GM12878 (cell line): ENCODE data around the gene ATXN1. TPM values are rescaled to one million over a fixed set of nuclear protein-coding genes. Genes with fewer than 3 reads are reported as not detected.

ENCODE experiments used
- ATAC-seq: fragments of 200-7000 bp; cut with Tn5 transposase; 3 replicates; pipeline ENCODE4 v1.9.1; 2020; ENCODE audit warnings: mild to moderate bottlenecking, moderate library complexity
- BruUV-seq: library from RNA; stranded (reverse); fragments of 400-500 nt; replicated peaks from 2 replicates; lab custom pipeline; 2021; lab: Mats Ljungman, UMichigan
- CTCF ChIA-PET: fragments of 300-600 bp; sonication (Branson Sonifier 250); formaldehyde crosslinking; extraction: SDS; loops from one replicate; lab custom pipeline; 2021; ENCODE audit warnings: inconsistent platforms; lab: Yijun Ruan, JAX
- POLR2A ChIA-PET: fragments of 350-600 bp; formaldehyde crosslinking; extraction: SDS; loops from one replicate; lab custom pipeline; 2021; ENCODE audit warnings: inconsistent platforms; lab: Charles Lee
- RAD21 ChIA-PET: fragments of 300-600 bp; sonication (Branson Sonifier 250); formaldehyde crosslinking; loops from one replicate; lab custom pipeline; 2023; ENCODE audit warnings: antibody characterized with exemption; ENCODE audit not compliant: unreplicated experiment; lab: Charles Lee
- SMC1A ChIA-PET: fragments of 300-600 bp; sonication (Branson Sonifier 250); formaldehyde crosslinking; loops from one replicate; lab custom pipeline; 2023; ENCODE audit not compliant: unreplicated experiment, uncharacterized antibody; lab: Charles Lee
- DNase-seq: peaks from one replicate; pipeline ENCODE4 v3.0.0-alpha.2; 2011; ENCODE audit warnings: low read depth, low spot score
- FAIRE-seq: peaks from 3 replicates; lab custom pipeline; 2011; peaks lifted over from hg19 to GRCh38; lab: Jason Lieb, UNC
- H2AFZ ChIP-seq: 2 replicates; pipeline ENCODE4 v1.6.0; 2011; ENCODE audit warnings: low read depth, low read length, control low read depth; ENCODE audit not compliant: control insufficient read depth
- H3K27ac ChIP-seq: 2 replicates; pipeline ENCODE4 v1.5.1; 2011; ENCODE audit warnings: control low read depth; ENCODE audit not compliant: control insufficient read depth, insufficient read depth
- H3K27me3 ChIP-seq, 2 experiments: replicated peaks in 1 of 2; 2 replicates each; pipeline versions ENCODE4 v1.6.0 to v1.6.1; 2011; ENCODE audit warnings: low read length in 1 of 2; ENCODE audit not compliant: control insufficient read depth in 2 of 2, insufficient read depth in 2 of 2
- H3K36me3 ChIP-seq, 2 experiments: 2 replicates each; pipeline ENCODE4 v1.5.1; 2011; ENCODE audit warnings: low read length in 1 of 2; ENCODE audit not compliant: control insufficient read depth in 2 of 2, insufficient read depth in 2 of 2
- H3K4me1 ChIP-seq: 2 replicates; pipeline ENCODE4 v1.6.1; 2011; ENCODE audit warnings: mild to moderate bottlenecking, low read length, moderate library complexity, mixed read lengths; ENCODE audit not compliant: control insufficient read depth, insufficient read depth
- H3K4me2 ChIP-seq: 2 replicates; pipeline ENCODE4 v1.6.0; 2011; ENCODE audit warnings: control low read depth; ENCODE audit not compliant: control insufficient read depth, insufficient read depth
- H3K4me3 ChIP-seq: fragments of 200-600 bp; sonication (generic); 2 replicates; pipeline ENCODE4 v1.5.1; 2016
- H3K79me2 ChIP-seq: 2 replicates; pipeline ENCODE4 v1.6.0; 2011; ENCODE audit warnings: low read length; ENCODE audit not compliant: control insufficient read depth, insufficient read depth
- H3K9ac ChIP-seq: 2 replicates; pipeline ENCODE4 v1.8.0; 2011; ENCODE audit warnings: low read length, control low read depth, mixed read lengths; ENCODE audit not compliant: control insufficient read depth, insufficient read depth
- H3K9me3 ChIP-seq: replicated peaks from 3 replicates; pipeline ENCODE4 v1.5.1; 2011; ENCODE audit warnings: mild to moderate bottlenecking, low read length; ENCODE audit not compliant: control insufficient read depth, insufficient read depth
- H4K20me1 ChIP-seq: 2 replicates; pipeline ENCODE4 v1.6.0; 2011; ENCODE audit not compliant: control insufficient read depth, insufficient read depth
- CBX3 ChIP-seq: fragments of 200-600 bp; sonication (generic); IDR thresholded peaks from 2 replicates; pipeline ENCODE4 v1.6.1; 2016; ENCODE audit warnings: low read depth, borderline replicate concordance
- CTCF ChIP-seq, 3 experiments: IDR thresholded peaks in 2 of 3; conservative IDR thresholded peaks in 1 of 3; 2 replicates each; pipeline ENCODE4 v1.5.1; 2011; ENCODE audit warnings: low read depth in 3 of 3, low read length in 3 of 3, mild to moderate bottlenecking in 3 of 3, control low read depth in 2 of 3, moderate library complexity in 2 of 3, inconsistent platforms in 1 of 3, mixed read lengths in 1 of 3; ENCODE audit not compliant: control insufficient read depth in 2 of 3, insufficient read depth in 1 of 3; ENCODE audit errors: extremely low read depth in 1 of 3
- DPF2 ChIP-seq: fragments of 450-650 bp; IDR thresholded peaks from 2 replicates; pipeline ENCODE4 v1.6.1; 2017; ENCODE audit warnings: mild to moderate bottlenecking
- GATAD2B ChIP-seq: fragments of 450-650 bp; conservative IDR thresholded peaks from 2 replicates; pipeline ENCODE4 v1.6.1; 2017; ENCODE audit warnings: low read depth, mild to moderate bottlenecking, moderate library complexity
- MEF2B ChIP-seq: fragments of 450-650 bp; IDR thresholded peaks from 2 replicates; pipeline ENCODE4 v1.6.1; 2018; ENCODE audit warnings: mild to moderate bottlenecking, moderate library complexity; ENCODE audit not compliant: partially characterized antibody, poor library complexity, severe bottlenecking
- MTA3 ChIP-seq: IDR thresholded peaks from 2 replicates; pipeline ENCODE4 v1.6.1; 2012; ENCODE audit warnings: low read length, inconsistent platforms, borderline replicate concordance
- NRF1 ChIP-seq: conservative IDR thresholded peaks from 2 replicates; pipeline ENCODE4 v1.6.1; 2011; ENCODE audit warnings: mild to moderate bottlenecking, low read depth, low read length, improper control_type of control experiment
- PML ChIP-seq: IDR thresholded peaks from 2 replicates; pipeline ENCODE4 v1.6.1; 2012; ENCODE audit warnings: low read length, inconsistent platforms
- POLR2AphosphoS2 ChIP-seq: IDR thresholded peaks from 2 replicates; pipeline ENCODE4 v1.6.1; 2011; ENCODE audit warnings: low read depth, mild to moderate bottlenecking, low read length, improper control_type of control experiment, moderate library complexity
- RAD21 ChIP-seq: IDR thresholded peaks from 2 replicates; pipeline ENCODE4 v1.6.1; 2011; ENCODE audit warnings: mild to moderate bottlenecking, low read depth, low read length, moderate library complexity; ENCODE audit not compliant: insufficient read depth
- RCOR1 ChIP-seq: conservative IDR thresholded peaks from 2 replicates; pipeline ENCODE4 v1.6.1; 2012; ENCODE audit warnings: low read depth, low read length, improper control_type of control experiment
- RUNX3 ChIP-seq: IDR thresholded peaks from 2 replicates; pipeline ENCODE4 v1.6.1; 2012; ENCODE audit warnings: low read length, inconsistent platforms
- SMAD1 ChIP-seq: fragments of 450-650 bp; IDR thresholded peaks from 2 replicates; pipeline ENCODE4 v1.6.1; 2018; ENCODE audit warnings: mild to moderate bottlenecking, low read depth; ENCODE audit not compliant: partially characterized antibody
- SMAD5 ChIP-seq: IDR thresholded peaks from 2 replicates; pipeline ENCODE4 v1.6.1; 2016; ENCODE audit warnings: antibody characterized with exemption, low read depth
- STAT1 ChIP-seq: fragments of 450-650 bp; conservative IDR thresholded peaks from 2 replicates; pipeline ENCODE4 v1.6.1; 2014; ENCODE audit warnings: antibody characterized with exemption, mild to moderate bottlenecking
- WGBS: methylation state at CpG from one replicate; pipeline ENCODE4 v1.1.6; 2016; ENCODE audit warnings: low lambda C conversion rate; ENCODE audit not compliant: insufficient replicate concordance, insufficient coverage; ENCODE audit errors: missing lambda C conversion rate; 5-methylcytosine and 5-hydroxymethylcytosine counted together
- in situ Hi-C: fragments of 300-500 bp; cut with MboI; formaldehyde crosslinking; loops from 9 replicates; pipeline ENCODE4 v1.14.3; 2018; ENCODE audit warnings: mixed read lengths
- intact Hi-C: fragments of 100-400 bp; cut with micrococcal nuclease; formaldehyde crosslinking; loops from one replicate; pipeline ENCODE4 v1.14.2; 2022; ENCODE audit not compliant: unreplicated experiment
- polyA plus RNA-seq, 11 experiments: library from polyadenylated mRNA; depleted of rRNA in 4 of 11; unstranded in 6 of 11; stranded (reverse) in 5 of 11; fragments of >200 nt; fragmentation: Nextera tagmentation in 4 of 11; fragmentation: Illumina TruSeq in 1 of 11; extraction: Ambion mirVana in 4 of 11; extraction: Trizol in 1 of 11; gene quantifications; 1 replicate in 1 of 11; 2 replicates in 10 of 11; pipeline versions ENCODE4 v1.2.1 to v1.2.3, GENCODE V29; 2011 to 2016; ENCODE audit warnings: inconsistent platforms in 2 of 11, missing spikeins in 2 of 11, low read depth in 1 of 11
- total RNA-seq, 4 experiments: library from RNA; depleted of rRNA in 3 of 4; stranded (reverse); fragments of >200 nt in 3 of 4; fragmentation: Illumina TruSeq in 1 of 4; extraction: Trizol in 1 of 4; gene quantifications; 2 replicates each; pipeline versions ENCODE4 v1.2.1 to v1.2.3, GENCODE V29; 2013 to 2021
- TF ChIP-seq, protein P1 (sequence below): fragments of 450-650 bp; IDR thresholded peaks from 2 replicates; pipeline ENCODE4 v1.6.1; 2018; ENCODE audit warnings: mild to moderate bottlenecking, low read depth, moderate library complexity; ENCODE audit not compliant: partially characterized antibody
- TF ChIP-seq, protein P2 (sequence below): fragments of 450-650 bp; conservative IDR thresholded peaks from 2 replicates; pipeline ENCODE4 v1.6.1; 2017; ENCODE audit warnings: mild to moderate bottlenecking, moderate library complexity

Gene ATXN1
- total and polyA plus RNA-seq, 10 of the 15 experiments (the other 5 are each of a cell fraction or from before 2014, with no cell fraction given), result 12.2 to 51.2 (median 20.5) TPM

DNA sequence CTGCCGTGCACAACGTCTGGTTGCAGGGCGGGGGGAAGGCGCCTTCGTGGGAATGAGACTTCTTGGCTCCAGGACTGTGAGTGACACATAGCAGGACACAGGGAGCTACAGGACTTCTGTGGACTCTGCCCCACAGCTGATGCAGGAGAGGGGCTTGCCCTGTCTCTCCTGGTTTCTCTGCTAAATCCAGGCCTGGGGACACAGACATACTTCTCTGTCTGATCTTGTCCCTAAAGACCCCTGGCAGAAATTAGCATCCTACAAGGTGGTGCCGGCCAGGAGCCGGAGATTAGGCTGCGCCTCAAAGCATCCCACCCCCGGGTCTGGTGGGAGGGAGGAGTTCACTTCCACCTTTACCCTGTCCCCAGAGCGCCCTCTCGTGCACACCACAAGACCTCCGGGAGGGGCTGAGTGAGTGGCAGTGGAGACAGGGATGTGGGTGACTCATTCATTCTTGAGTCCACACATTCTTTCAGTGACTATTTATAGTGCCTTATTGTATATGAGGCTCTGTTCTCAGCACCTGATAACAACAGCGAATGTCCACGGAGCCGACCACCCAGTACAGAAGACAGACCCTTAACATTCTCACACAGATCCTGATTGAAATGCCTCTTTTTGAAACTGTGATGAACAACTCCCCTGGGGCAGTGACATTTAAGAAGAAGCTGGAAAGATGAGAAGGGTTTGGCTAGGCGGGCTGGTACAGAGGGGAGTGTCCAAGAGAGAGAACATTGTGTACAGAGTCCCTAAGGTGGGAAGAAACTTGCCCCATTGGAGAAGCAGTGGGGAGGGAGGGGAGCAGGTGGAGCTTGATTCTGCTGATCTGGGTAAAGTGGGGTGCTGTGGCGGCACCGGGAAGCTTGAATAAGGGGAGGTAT is 483.9 kb downstream of the ATXN1 start:
- Histone ChIP-seq H2AFZ (no peak overlapping the region), H3K9me3 (no peaks in the 10 kb centered on the region), H3K9ac (no peak overlapping the region), H3K27ac (no peak overlapping the region), H3K4me1 (no peaks in the 10 kb centered on the region), H3K4me2 (no peak overlapping the region), H3K79me2 (no peaks in the 10 kb centered on the region), H3K4me3 (no peak overlapping the region), H4K20me1 (no peaks in the 10 kb centered on the region), H3K36me3 (no peaks in the 10 kb centered on the region), H3K27me3 (no peaks in the 10 kb centered on the region; a peak in 2 of 4 replicates)
- POLR2A ChIA-PET, result no interaction called here
- RAD21 ChIA-PET, result interaction anchor here (1.2 kb wide), 1 partner anchor 47 kb away, joined by 3 read pairs; no protein-coding TSS in a partner anchor
- 76% methylated on average over 18 of the region's 18 CpGs for WGBS
- SMC1A ChIA-PET, result interaction anchor here (0.6 to 1.5 kb wide), 6 partner anchors 10 to 497 kb away, joined by 3 to 4 read pairs (median 3); no protein-coding TSS in a partner anchor
- CTCF ChIA-PET, result interaction anchor here (0.7 to 7.9 kb wide), 9 partner anchors 9 to 485 kb away, joined by 3 to 54 read pairs (median 4); no protein-coding TSS in a partner anchor
- DNase-seq (no peak), FAIRE-seq (no peak), ATAC-seq (peak; percentile 88)
- intact Hi-C loops, result no loop called here
- BruUV-seq, result no TSS peak
- in situ Hi-C loops, result no loop called here
- peak; percentile 51 for TF ChIP-seq RUNX3
- TF ChIP-seq STAT1, result no peak
- no peak for TF ChIP-seq DPF2
- TF ChIP-seq MEF2B, result peak; percentile 43
- TF ChIP-seq MTA3, result no peak
- TF ChIP-seq SMAD5, result no peak
- TF ChIP-seq GATAD2B, result no peak
- TF ChIP-seq POLR2AphosphoS2, result no peak
- TF ChIP-seq CTCF (IDR thresholded peaks at IDR 0.05 in 2 of 3, conservative IDR thresholded peaks at IDR 0.05 in 1 of 3; ENCODE audit: control insufficient read depth in 2 of 3, extremely low read depth in 1 of 3, insufficient read depth in 1 of 3, low read depth in 3 of 3, low read length in 3 of 3), result peak; percentile 34 to 39 (median 37); a peak in 4 of 6 replicates
- TF ChIP-seq, protein P1, sequence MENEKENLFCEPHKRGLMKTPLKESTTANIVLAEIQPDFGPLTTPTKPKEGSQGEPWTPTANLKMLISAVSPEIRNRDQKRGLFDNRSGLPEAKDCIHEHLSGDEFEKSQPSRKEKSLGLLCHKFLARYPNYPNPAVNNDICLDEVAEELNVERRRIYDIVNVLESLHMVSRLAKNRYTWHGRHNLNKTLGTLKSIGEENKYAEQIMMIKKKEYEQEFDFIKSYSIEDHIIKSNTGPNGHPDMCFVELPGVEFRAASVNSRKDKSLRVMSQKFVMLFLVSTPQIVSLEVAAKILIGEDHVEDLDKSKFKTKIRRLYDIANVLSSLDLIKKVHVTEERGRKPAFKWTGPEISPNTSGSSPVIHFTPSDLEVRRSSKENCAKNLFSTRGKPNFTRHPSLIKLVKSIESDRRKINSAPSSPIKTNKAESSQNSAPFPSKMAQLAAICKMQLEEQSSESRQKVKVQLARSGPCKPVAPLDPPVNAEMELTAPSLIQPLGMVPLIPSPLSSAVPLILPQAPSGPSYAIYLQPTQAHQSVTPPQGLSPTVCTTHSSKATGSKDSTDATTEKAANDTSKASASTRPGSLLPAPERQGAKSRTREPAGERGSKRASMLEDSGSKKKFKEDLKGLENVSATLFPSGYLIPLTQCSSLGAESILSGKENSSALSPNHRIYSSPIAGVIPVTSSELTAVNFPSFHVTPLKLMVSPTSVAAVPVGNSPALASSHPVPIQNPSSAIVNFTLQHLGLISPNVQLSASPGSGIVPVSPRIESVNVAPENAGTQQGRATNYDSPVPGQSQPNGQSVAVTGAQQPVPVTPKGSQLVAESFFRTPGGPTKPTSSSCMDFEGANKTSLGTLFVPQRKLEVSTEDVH, result no peak
- TF ChIP-seq, protein P2, sequence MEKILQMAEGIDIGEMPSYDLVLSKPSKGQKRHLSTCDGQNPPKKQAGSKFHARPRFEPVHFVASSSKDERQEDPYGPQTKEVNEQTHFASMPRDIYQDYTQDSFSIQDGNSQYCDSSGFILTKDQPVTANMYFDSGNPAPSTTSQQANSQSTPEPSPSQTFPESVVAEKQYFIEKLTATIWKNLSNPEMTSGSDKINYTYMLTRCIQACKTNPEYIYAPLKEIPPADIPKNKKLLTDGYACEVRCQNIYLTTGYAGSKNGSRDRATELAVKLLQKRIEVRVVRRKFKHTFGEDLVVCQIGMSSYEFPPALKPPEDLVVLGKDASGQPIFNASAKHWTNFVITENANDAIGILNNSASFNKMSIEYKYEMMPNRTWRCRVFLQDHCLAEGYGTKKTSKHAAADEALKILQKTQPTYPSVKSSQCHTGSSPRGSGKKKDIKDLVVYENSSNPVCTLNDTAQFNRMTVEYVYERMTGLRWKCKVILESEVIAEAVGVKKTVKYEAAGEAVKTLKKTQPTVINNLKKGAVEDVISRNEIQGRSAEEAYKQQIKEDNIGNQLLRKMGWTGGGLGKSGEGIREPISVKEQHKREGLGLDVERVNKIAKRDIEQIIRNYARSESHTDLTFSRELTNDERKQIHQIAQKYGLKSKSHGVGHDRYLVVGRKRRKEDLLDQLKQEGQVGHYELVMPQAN, result no peak
- TF ChIP-seq RAD21, result peak; percentile 44
- TF ChIP-seq PML, result no peak
- no peak for TF ChIP-seq SMAD1
- TF ChIP-seq NRF1, result no peak
- TF ChIP-seq RCOR1, result no peak
- TF ChIP-seq CBX3, result no peak
